Liver (tissue), 9 donors: ENCODE measurements around the gene CA9. TPM values are rescaled to one million over a fixed set of nuclear protein-coding genes. Genes with fewer than 3 reads are reported as not detected.

Source experiments
- DNase-seq: peaks from one replicate; pipeline ENCODE4 v3.0.0-alpha.2; 2017; ENCODE audit warnings: low spot score
- H3K27ac ChIP-seq, 2 donors: one replicate each; pipeline ENCODE4 v1.7.0; 2013; ENCODE audit warnings: inconsistent platforms in 2 of 2, low read length in 2 of 2, control low read depth in 1 of 2, low read depth in 1 of 2, mild to moderate bottlenecking in 1 of 2
- H3K27me3 ChIP-seq, 4 donors: one replicate each; pipeline versions ENCODE4 v1.6.1 to v1.7.0; 2013; ENCODE audit warnings: low read length in 3 of 4, inconsistent platforms in 1 of 4, mild to moderate bottlenecking in 1 of 4, moderate library complexity in 1 of 4; ENCODE audit not compliant: control insufficient read depth in 4 of 4, insufficient read depth in 4 of 4
- H3K36me3 ChIP-seq, 4 donors: one replicate each; pipeline versions ENCODE4 v1.6.1 to v1.7.0; 2013; ENCODE audit warnings: low read length in 3 of 4, mild to moderate bottlenecking in 3 of 4, low read depth in 1 of 4, moderate library complexity in 1 of 4; ENCODE audit not compliant: control insufficient read depth in 4 of 4, insufficient read depth in 3 of 4
- H3K4me1 ChIP-seq, 4 donors: one replicate each; pipeline versions ENCODE4 v1.6.1 to v1.7.0; 2013; ENCODE audit warnings: low read length in 3 of 4, mild to moderate bottlenecking in 3 of 4, moderate library complexity in 1 of 4; ENCODE audit not compliant: control insufficient read depth in 4 of 4, insufficient read depth in 4 of 4
- H3K4me3 ChIP-seq, 3 donors: one replicate each; pipeline versions ENCODE4 v1.6.1 to v1.7.0; 2013; ENCODE audit warnings: low read length in 3 of 3, control low read depth in 1 of 3, low read depth in 1 of 3, mild to moderate bottlenecking in 1 of 3
- H3K9ac ChIP-seq, 2 donors: one replicate each; pipeline ENCODE4 v1.7.0; 2013; ENCODE audit warnings: low read length in 2 of 2, mild to moderate bottlenecking in 2 of 2, moderate library complexity in 2 of 2, control low read depth in 1 of 2, low read depth in 1 of 2
- H3K9me3 ChIP-seq, 4 donors: one replicate each; pipeline versions ENCODE4 v1.6.1 to v1.7.0; 2013; ENCODE audit warnings: low read length in 3 of 4; ENCODE audit not compliant: control insufficient read depth in 4 of 4
- ATF3 ChIP-seq: IDR thresholded peaks from 2 replicates; pipeline ENCODE4 v1.6.1; 2016; ENCODE audit warnings: antibody characterized with exemption
- CTCF ChIP-seq: fragments of 150-350 bp; IDR thresholded peaks from 2 replicates; pipeline ENCODE4 v1.5.1; 2017; ENCODE audit warnings: improper control_type of control experiment, low read depth, low read length; ENCODE audit not compliant: missing input control
- FOXA1 ChIP-seq: IDR thresholded peaks from 2 replicates; pipeline ENCODE4 v1.6.1; 2016; ENCODE audit warnings: antibody characterized with exemption
- GABPA ChIP-seq, 2 donors: IDR thresholded peaks in 1 of 2; conservative IDR thresholded peaks in 1 of 2; 2 replicates each; pipeline ENCODE4 v1.6.1; 2016; ENCODE audit warnings: antibody characterized with exemption in 2 of 2, mild to moderate bottlenecking in 1 of 2, moderate library complexity in 1 of 2
- HNF4G ChIP-seq: IDR thresholded peaks from 2 replicates; pipeline ENCODE4 v1.6.1; 2016; ENCODE audit warnings: antibody characterized with exemption
- RAD21 ChIP-seq, 2 donors: IDR thresholded peaks; 2 replicates each; pipeline ENCODE4 v1.6.1; 2016; ENCODE audit warnings: antibody characterized with exemption in 2 of 2, mild to moderate bottlenecking in 2 of 2
- RXRA ChIP-seq, 2 donors: IDR thresholded peaks; 2 replicates each; pipeline ENCODE4 v1.6.1; 2017 to 2018; ENCODE audit warnings: antibody characterized with exemption in 2 of 2, mild to moderate bottlenecking in 1 of 2
- SP1 ChIP-seq: IDR thresholded peaks from 2 replicates; pipeline ENCODE4 v1.6.1; 2018; ENCODE audit warnings: antibody characterized with exemption, mild to moderate bottlenecking
- TAF1 ChIP-seq: conservative IDR thresholded peaks from 2 replicates; pipeline ENCODE4 v1.6.1; 2016; ENCODE audit warnings: antibody characterized with exemption, mild to moderate bottlenecking
- YY1 ChIP-seq: IDR thresholded peaks from 2 replicates; pipeline ENCODE4 v1.6.1; 2016; ENCODE audit warnings: antibody characterized with exemption, mild to moderate bottlenecking
- ZBTB33 ChIP-seq: IDR thresholded peaks from 2 replicates; pipeline ENCODE4 v1.6.1; 2016; ENCODE audit warnings: antibody characterized with exemption
- polyA plus RNA-seq, 2 donors: library from polyadenylated mRNA; stranded (reverse) in 1 of 2; unstranded in 1 of 2; fragments of 200-250 nt in 1 of 2; fragments of >200 nt in 1 of 2; fragmentation: Nextera tagmentation in 1 of 2; extraction: Ambion mirVana in 1 of 2; gene quantifications; one replicate each; pipeline versions ENCODE4 v1.2.1 to v1.2.3, GENCODE V29; 2013 to 2015
- total RNA-seq, 2 donors: library from RNA; depleted of rRNA; stranded (reverse); fragments of >200 nt; gene quantifications; one replicate each; pipeline ENCODE4 v1.2.3, GENCODE V29; 2014
- donor health status: healthy.
- donor health status: healthy.
- donor health status: healthy.
- donor health status: healthy.
- donor health status: healthy.

CA9 gene
- total and polyA plus RNA-seq, 4 donors, result 0.47 to 2.2 (median 0.80) TPM

GRCh38 chr9:35629597-35629996, 44.1 kb upstream of the CA9 start (continued):
- TF ChIP-seq TAF1 (no peak), YY1 (no peak), ATF3 (no peak), ZBTB33 (no peak), GABPA (IDR thresholded peaks at IDR 0.05 in 1 of 2, conservative IDR thresholded peaks at IDR 0.05 in 1 of 2) (no peak), HNF4G (no peak), RXRA (IDR thresholded peaks at IDR 0.05) (no peak), RAD21 (IDR thresholded peaks at IDR 0.05) (no peak), SP1 (no peak), FOXA1 (no peak)

GRCh38 chr9:35635730-35636129, 38.0 kb upstream of the CA9 start:
- Histone ChIP-seq H3K27ac (peak overlapping the region in 1 of 2 donors; percentile 35), H3K4me1 (no peaks in the 10 kb centered on the region)

More at GRCh38 chr9:35635730-35636129, 38.0 kb upstream of the CA9 start:
- Histone ChIP-seq H3K4me3 (no peak overlapping the region), H3K27me3 (no peaks in the 10 kb centered on the region), H3K9ac (no peak overlapping the region), H3K9me3 (no peaks in the 10 kb centered on the region), H3K36me3 (no peaks in the 10 kb centered on the region)
- no peak for DNase-seq
- TF ChIP-seq ZBTB33, result no peak
- no peak for TF ChIP-seq ATF3
- no peak for TF ChIP-seq CTCF
- no peak for TF ChIP-seq SP1
